IMR-90 (cell line): ENCODE results near the gene INO80. TPM values are rescaled to one million over a fixed set of nuclear protein-coding genes. Genes with fewer than 3 reads are reported as not detected.

Source experiments
- ATAC-seq: fragments of 200-7000 bp; cut with Tn5 transposase; 2 replicates; pipeline ENCODE4 v1.9.1; 2020; ENCODE audit warnings: low read depth, mild to moderate bottlenecking, moderate library complexity
- BruUV-seq: library from RNA; stranded (reverse); fragments of 400-500 nt; replicated peaks from 2 replicates; lab custom pipeline; 2021; lab: Mats Ljungman, UMichigan
- CTCF ChIA-PET: fragments of 300-600 bp; formaldehyde crosslinking; extraction: SDS; loops from one replicate; lab custom pipeline; 2021; ENCODE audit warnings: antibody characterized with exemption; lab: Yijun Ruan, JAX
- POLR2A ChIA-PET: fragments of 300-600 bp; sonication (Branson Sonifier 250); formaldehyde crosslinking; loops from one replicate; lab custom pipeline; 2022; ENCODE audit warnings: antibody characterized with exemption; ENCODE audit not compliant: unreplicated experiment; lab: Charles Lee
- DNase-seq: peaks from one replicate; pipeline ENCODE4 v3.0.0; 2013
- H2AFZ ChIP-seq: replicated peaks from 2 replicates; pipeline ENCODE3; 2013; ENCODE audit warnings: low read length, mild to moderate bottlenecking; ENCODE audit not compliant: poor library complexity
- H2AK5ac ChIP-seq: 2 replicates; pipeline ENCODE4 v1.6.1; 2013; ENCODE audit warnings: low read depth, low read length, inconsistent platforms
- H2AK9ac ChIP-seq: replicated peaks from 2 replicates; pipeline ENCODE3; 2013; ENCODE audit warnings: mild to moderate bottlenecking, low read depth, low read length, moderate library complexity; ENCODE audit not compliant: poor library complexity
- H2BK120ac ChIP-seq: 2 replicates; pipeline ENCODE4 v1.6.1; 2013; ENCODE audit warnings: low read depth, low read length, inconsistent platforms
- H2BK15ac ChIP-seq: 3 replicates; pipeline ENCODE4 v1.6.1; 2013; ENCODE audit warnings: low read depth, low read length, inconsistent platforms
- H2BK20ac ChIP-seq: 2 replicates; pipeline ENCODE4 v1.6.1; 2013; ENCODE audit warnings: low read depth, mild to moderate bottlenecking, inconsistent platforms, low read length, moderate library complexity
- H2BK5ac ChIP-seq: 2 replicates; pipeline ENCODE4 v1.6.1; 2013; ENCODE audit warnings: mild to moderate bottlenecking, low read depth, low read length, inconsistent platforms; ENCODE audit not compliant: poor library complexity, severe bottlenecking
- H3K14ac ChIP-seq: replicated peaks from 2 replicates; pipeline ENCODE4 v1.6.1; 2013; ENCODE audit warnings: low read depth, low read length, inconsistent platforms
- H3K18ac ChIP-seq: 2 replicates; pipeline ENCODE4 v1.6.1; 2013; ENCODE audit warnings: low read depth, low read length, control low read depth
- H3K23ac ChIP-seq: 2 replicates; pipeline ENCODE4 v1.6.1; 2013; ENCODE audit warnings: low read depth, low read length, inconsistent platforms
- H3K27ac ChIP-seq: 2 replicates; pipeline ENCODE4 v1.5.1; 2013; ENCODE audit warnings: mild to moderate bottlenecking, control low read depth, low read length; ENCODE audit not compliant: insufficient read depth
- H3K27me3 ChIP-seq: 2 replicates; pipeline ENCODE4 v1.6.1; 2013; ENCODE audit warnings: low read length; ENCODE audit not compliant: control insufficient read depth, insufficient read depth
- H3K36me3 ChIP-seq: 2 replicates; pipeline ENCODE4 v1.6.1; 2013; ENCODE audit warnings: low read length, mixed read lengths; ENCODE audit not compliant: control insufficient read depth, insufficient read depth
- H3K4ac ChIP-seq: 2 replicates; pipeline ENCODE4 v1.6.1; 2013; ENCODE audit warnings: low read depth, low read length, inconsistent platforms
- H3K4me1 ChIP-seq: 2 replicates; pipeline ENCODE4 v1.6.1; 2013; ENCODE audit warnings: low read length, mixed read lengths; ENCODE audit not compliant: control insufficient read depth, insufficient read depth
- H3K4me2 ChIP-seq: 2 replicates; pipeline ENCODE4 v1.6.1; 2013; ENCODE audit warnings: low read depth, mild to moderate bottlenecking, control low read depth, low read length, moderate library complexity
- H3K4me3 ChIP-seq: 2 replicates; pipeline ENCODE4 v1.5.1; 2013; ENCODE audit warnings: low read depth, mild to moderate bottlenecking, control low read depth, low read length, moderate library complexity; ENCODE audit not compliant: insufficient read depth
- H3K56ac ChIP-seq: 2 replicates; pipeline ENCODE4 v1.6.1; 2013; ENCODE audit warnings: low read length, inconsistent platforms; ENCODE audit not compliant: insufficient read depth; ENCODE audit errors: extremely low read depth
- H3K79me1 ChIP-seq, 2 experiments: 2 replicates each; pipeline ENCODE4 v1.6.1; 2013; ENCODE audit warnings: low read length in 2 of 2, inconsistent platforms in 1 of 2, low read depth in 1 of 2
- H3K9ac ChIP-seq: 2 replicates; pipeline ENCODE4 v1.6.1; 2013; ENCODE audit warnings: low read depth, low read length, control low read depth
- H3K9me1 ChIP-seq: 2 replicates; pipeline ENCODE4 v1.6.1; 2013; ENCODE audit warnings: low read length, inconsistent platforms; ENCODE audit not compliant: insufficient read depth
- H3K9me3 ChIP-seq: 2 replicates; pipeline ENCODE4 v1.6.1; 2013; ENCODE audit warnings: low read length; ENCODE audit not compliant: control insufficient read depth, insufficient read depth
- H4K20me1 ChIP-seq: 2 replicates; pipeline ENCODE4 v1.6.1; 2013; ENCODE audit warnings: low read length, inconsistent platforms; ENCODE audit not compliant: insufficient read depth
- H4K5ac ChIP-seq: 2 replicates; pipeline ENCODE4 v1.6.1; 2013; ENCODE audit warnings: mild to moderate bottlenecking, low read depth, low read length, control low read depth
- H4K8ac ChIP-seq, 2 experiments: 2 replicates each; pipeline ENCODE4 v1.6.1; 2013; ENCODE audit warnings: low read depth in 2 of 2, low read length in 2 of 2, control low read depth in 1 of 2, inconsistent platforms in 1 of 2
- H4K91ac ChIP-seq: 2 replicates; pipeline ENCODE4 v1.6.1; 2013; ENCODE audit warnings: low read depth, low read length, inconsistent platforms; ENCODE audit not compliant: insufficient read depth
- BHLHE40 ChIP-seq: fragments of 150-350 bp; IDR thresholded peaks from 2 replicates; pipeline ENCODE4 v1.6.1; 2016; ENCODE audit warnings: mild to moderate bottlenecking, low read depth, low read length
- CEBPB ChIP-seq: IDR thresholded peaks from 2 replicates; pipeline ENCODE4 v1.6.1; 2012; ENCODE audit warnings: low read depth, low read length, improper control_type of control experiment
- CHD1 ChIP-seq: IDR thresholded peaks from 2 replicates; pipeline ENCODE4 v1.6.1; 2012; ENCODE audit warnings: low read depth, low read length, improper control_type of control experiment
- CTCF ChIP-seq: conservative IDR thresholded peaks from 2 replicates; pipeline ENCODE4 v1.5.1; 2012; ENCODE audit warnings: mild to moderate bottlenecking, low read depth, low read length, improper control_type of control experiment
- ELK1 ChIP-seq: fragments of 150-350 bp; IDR thresholded peaks from 2 replicates; pipeline ENCODE4 v1.6.1; 2016; ENCODE audit warnings: low read depth, mild to moderate bottlenecking, low read length, moderate library complexity, borderline replicate concordance
- FOS ChIP-seq: fragments of 150-350 bp; IDR thresholded peaks from 2 replicates; pipeline ENCODE4 v1.6.1; 2016; ENCODE audit warnings: low read depth, low read length
- MAFK ChIP-seq: IDR thresholded peaks from 2 replicates; pipeline ENCODE4 v1.6.1; 2012; ENCODE audit warnings: low read depth, low read length, improper control_type of control experiment
- MAZ ChIP-seq: IDR thresholded peaks from 2 replicates; pipeline ENCODE4 v1.6.1; 2012; ENCODE audit warnings: low read depth, mild to moderate bottlenecking, low read length, improper control_type of control experiment, moderate library complexity, borderline replicate concordance
- MXI1 ChIP-seq: IDR thresholded peaks from 2 replicates; pipeline ENCODE4 v1.6.1; 2012; ENCODE audit warnings: low read depth, mild to moderate bottlenecking, low read length, moderate library complexity, borderline replicate concordance
- NFE2L2 ChIP-seq: fragments of 150-350 bp; IDR thresholded peaks from 2 replicates; pipeline ENCODE4 v1.6.1; 2016; ENCODE audit warnings: low read depth, mild to moderate bottlenecking, low read length
- POLR2A ChIP-seq: IDR thresholded peaks from 2 replicates; pipeline ENCODE4 v1.6.1; 2012; ENCODE audit warnings: mild to moderate bottlenecking, low read depth, low read length
- RAD21 ChIP-seq: IDR thresholded peaks from 2 replicates; pipeline ENCODE4 v1.6.1; 2012; ENCODE audit warnings: low read length, improper control_type of control experiment
- RCOR1 ChIP-seq: IDR thresholded peaks from 2 replicates; pipeline ENCODE4 v1.6.1; 2012; ENCODE audit warnings: mild to moderate bottlenecking, low read length, improper control_type of control experiment; ENCODE audit not compliant: insufficient replicate concordance
- RFX5 ChIP-seq: IDR thresholded peaks from 2 replicates; pipeline ENCODE4 v1.8.0; 2012; ENCODE audit warnings: low read depth, mild to moderate bottlenecking, low read length, moderate library complexity
- SMC3 ChIP-seq: fragments of 150-350 bp; IDR thresholded peaks from 2 replicates; pipeline ENCODE4 v1.6.1; 2016; ENCODE audit warnings: low read depth, mild to moderate bottlenecking, antibody characterized with exemption, low read length, moderate library complexity
- USF2 ChIP-seq: fragments of 150-350 bp; IDR thresholded peaks from 2 replicates; pipeline ENCODE4 v1.6.1; 2017; ENCODE audit warnings: mild to moderate bottlenecking, antibody characterized with exemption, low read length, low read depth
- WGBS, 2 experiments: methylation state at CpG; one replicate each; pipeline versions ENCODE4 v1.1.5 to v1.1.7; 2013; ENCODE audit warnings: missing lambda C conversion rate in 2 of 2; ENCODE audit not compliant: insufficient read length in 1 of 2; ENCODE audit errors: extremely low coverage in 2 of 2; 5-methylcytosine and 5-hydroxymethylcytosine counted together
- dilution Hi-C: fragments of 300-500 bp; cut with HindIII; formaldehyde crosslinking; loops from one replicate; pipeline ENCODE4 v1.14.3; 2018; ENCODE audit warnings: low sequenced_read_pairs; ENCODE audit not compliant: unreplicated experiment
- in situ Hi-C: fragments of 300-500 bp; cut with MboI; formaldehyde crosslinking; loops from 3 replicates; pipeline ENCODE4 v1.14.3; 2019; ENCODE audit warnings: low sequenced_read_pairs, inconsistent platforms, mixed read lengths
- intact Hi-C: fragments of 100-400 bp; cut with micrococcal nuclease; formaldehyde crosslinking; loops from 2 replicates; pipeline ENCODE4 v1.10.0; 2022
- polyA plus RNA-seq, 3 experiments: library from polyadenylated mRNA; depleted of rRNA; stranded (reverse); fragments of >200 nt; gene quantifications; 2 replicates each; pipeline ENCODE4 v1.2.3, GENCODE V29; 2012; ENCODE audit warnings: low replicate concordance in 1 of 3
- total RNA-seq: library from RNA; depleted of rRNA; stranded (reverse); fragments of >200 nt; gene quantifications from 2 replicates; pipeline ENCODE4 v1.2.3, GENCODE V29; 2012

Gene INO80
- total and polyA plus RNA-seq, 2 of the 4 experiments (the other 2 are of a cell fraction), result 6.0 to 13.3 TPM

- dilution Hi-C loops, result no loop called here
- Histone ChIP-seq H3K56ac (no peak overlapping the region), H3K9me3 (no peaks in the 10 kb centered on the region), H2BK20ac (peak overlapping the region; percentile 42; the same call in 1 of the 2 replicates), H3K9ac (no peak overlapping the region), H3K36me3 (no peaks in the 10 kb centered on the region), H3K27me3 (no peaks in the 10 kb centered on the region), H3K79me1 (no peaks in the 10 kb centered on the region), H3K18ac (no peak overlapping the region), H2BK5ac (no peak overlapping the region), H4K5ac (no peak overlapping the region), H2BK120ac (no peak overlapping the region), H3K14ac (no peak overlapping the region), H4K91ac (no peak overlapping the region), H2AK9ac (no peak overlapping the region), H3K4me3 (no peak overlapping the region), H3K23ac (no peak overlapping the region), H2BK15ac (no peak overlapping the region), H4K20me1 (no peaks in the 10 kb centered on the region), H4K8ac (no peak overlapping the region), H2AK5ac (no peak overlapping the region), H2AFZ (peak overlapping the region; percentile 47), H3K4me1 (no peaks in the 10 kb centered on the region), H3K27ac (no peak overlapping the region), H3K4ac (no peak overlapping the region), H3K9me1 (peaks cover 2% of the 10 kb centered on the region; the same call in 1 of the 2 replicates), H3K4me2 (no peak overlapping the region)
- ATAC-seq (no peak), DNase-seq (no peak)
- WGBS, 2 experiments, result no CpG with 5 or more reads among the region's 2 CpGs
- BruUV-seq, result no TSS peak
- CTCF ChIA-PET, result interaction anchor here (0.5 kb wide), 1 partner anchor 485 kb away, joined by 5 read pairs; no protein-coding TSS in a partner anchor
- in situ Hi-C loops, result no loop called here
- POLR2A ChIA-PET, result no interaction called here
- TF ChIP-seq MAZ, result no peak
- no peak for TF ChIP-seq RCOR1
- TF ChIP-seq MAFK, result no peak
- no peak for TF ChIP-seq CTCF
- TF ChIP-seq POLR2A, result no peak
- TF ChIP-seq RAD21, result no peak
- no peak for TF ChIP-seq FOS
- TF ChIP-seq RFX5, result no peak
- TF ChIP-seq ELK1, result no peak
- TF ChIP-seq SMC3, result no peak
- TF ChIP-seq CEBPB, result no peak
- no peak for TF ChIP-seq MXI1
- TF ChIP-seq BHLHE40, result no peak
- no peak for TF ChIP-seq USF2
- no peak for TF ChIP-seq NFE2L2
- no peak for TF ChIP-seq CHD1
- intact Hi-C loops, result no loop called here
Observed at GRCh38 chr15:41154412-41154811, 38.3 kb upstream of the INO80 start.
